Stimulated activated CD4-positive, alpha-beta T cell treated with anti-CD3 and anti-CD28 coated beads, TNF-alpha, amount 100 ng/mL, for 24 hours (primary cell): Measurements from ENCODE around the gene TAB2.

Experiments
- DNase-seq, 3 experiments: peaks; one replicate each; pipeline ENCODE4 v3.0.0-alpha.2; 2020; ENCODE audit warnings: low read depth in 3 of 3

TAB2 gene

GRCh38 chr6:149317644-149318571, at the start of gene TAB2:
TSS of gene TAB2 (plus strand) at chr6:149317712. CDS start at chr6:149369998, 52,286 bp downstream.
- DNase-seq = peak; percentile 60 to 81 (median 72)

- no peak for DNase-seq
These were observed 49.4 kb upstream of the TAB2 start for GRCh38 chr6:149268146-149268545.

- no peak for DNase-seq
These were observed 48.7 kb upstream of the TAB2 start for GRCh38 chr6:149268768-149269167.

- DNase-seq = no peak
These were observed 46.9 kb upstream of the TAB2 start for GRCh38 chr6:149270616-149271015.

- DNase-seq = peak; percentile 34 to 76 (median 43)
These were observed 45.9 kb upstream of the TAB2 start for GRCh38 chr6:149271348-149272340.

- DNase-seq = no peak
These were observed 44.2 kb upstream of the TAB2 start for GRCh38 chr6:149273318-149273717.

GRCh38 chr6:149275621-149276020, 41.9 kb upstream of the TAB2 start:
- no peak for DNase-seq

- no peak for DNase-seq
These were observed 39.9 kb upstream of the TAB2 start for GRCh38 chr6:149277621-149278020.

GRCh38 chr6:149278997-149279396, 38.5 kb upstream of the TAB2 start:
- no peak for DNase-seq

- DNase-seq = no peak
These were observed 32.6 kb upstream of the TAB2 start for GRCh38 chr6:149284904-149285303.

- DNase-seq = no peak
These were observed 31.9 kb upstream of the TAB2 start for GRCh38 chr6:149285626-149286025.

- no peak for DNase-seq
These were observed 30.6 kb upstream of the TAB2 start for GRCh38 chr6:149286905-149287304.

- DNase-seq = no peak
These were observed 28.2 kb upstream of the TAB2 start for GRCh38 chr6:149289192-149289781.

GRCh38 chr6:149289966-149290365, 27.5 kb upstream of the TAB2 start:
- DNase-seq = no peak

GRCh38 chr6:149293244-149293643, 24.3 kb upstream of the TAB2 start:
- no peak for DNase-seq

- no peak for DNase-seq
These were observed 16.9 kb upstream of the TAB2 start for GRCh38 chr6:149300563-149300962.

- no peak for DNase-seq
These were observed 14.8 kb upstream of the TAB2 start for GRCh38 chr6:149302723-149303122.

- no peak for DNase-seq
These were observed 14.0 kb upstream of the TAB2 start for GRCh38 chr6:149303468-149303867.

GRCh38 chr6:149305372-149305771, 12.1 kb upstream of the TAB2 start:
- DNase-seq = no peak

GRCh38 chr6:149306967-149307366, 10.5 kb upstream of the TAB2 start:
- DNase-seq = no peak

GRCh38 chr6:149311293-149311692, 6.2 kb upstream of the TAB2 start:
- no peak for DNase-seq

- no peak for DNase-seq
These were observed 5.7 kb upstream of the TAB2 start for GRCh38 chr6:149311766-149312165.
